OCI-LY3 (cell line): ENCODE measurements around the gene ZNF672.

Experiments
- H2AFZ ChIP-seq: fragments of 200-600, 300-600 bp; shearing (Covaris generic); 2 replicates; pipeline ENCODE4 v1.6.0; 2014; ENCODE audit warnings: antibody characterized with exemption, low read depth, low read length
- H3K27ac ChIP-seq: fragments of 200-600, 300-600 bp; sonication (generic); 2 replicates; pipeline ENCODE4 v1.5.1; 2014; ENCODE audit warnings: mild to moderate bottlenecking, low read length, moderate library complexity, mixed read lengths
- H3K27me3 ChIP-seq: fragments of 200-600, 300-600 bp; sonication (generic); 2 replicates; pipeline ENCODE4 v1.6.1; 2014; ENCODE audit warnings: low read depth, low read length, mixed read lengths
- H3K36me3 ChIP-seq: fragments of 200-600, 300-600 bp; sonication (generic); replicated peaks from 2 replicates; pipeline ENCODE3; 2014; ENCODE audit warnings: low read depth, low read length, mixed read lengths
- H3K4me1 ChIP-seq: fragments of 300-600, 200-600 bp; sonication (generic); 2 replicates; pipeline ENCODE4 v1.6.1; 2014; ENCODE audit warnings: low read length, mixed read lengths
- H3K4me2 ChIP-seq: fragments of 200-600, 300-600 bp; sonication (generic); 2 replicates; pipeline ENCODE4 v1.6.1; 2014; ENCODE audit warnings: low read length, mixed read lengths
- H3K4me3 ChIP-seq: fragments of 300-600, 200-600 bp; sonication (generic); 2 replicates; pipeline ENCODE4 v1.5.1; 2014; ENCODE audit warnings: antibody characterized with exemption, mild to moderate bottlenecking, low read length, moderate library complexity
- H3K79me2 ChIP-seq: fragments of 300-600, 200-600 bp; shearing (Covaris generic); 2 replicates; pipeline ENCODE4 v1.6.1; 2014; ENCODE audit warnings: mild to moderate bottlenecking, low read length, mixed read lengths
- H3K9ac ChIP-seq: fragments of 300-600, 200-600 bp; shearing (Covaris generic); 2 replicates; pipeline ENCODE4 v1.6.0; 2014; ENCODE audit warnings: mild to moderate bottlenecking, low read length, moderate library complexity
- H3K9me3 ChIP-seq: fragments of 200-600, 300-600 bp; shearing (Covaris generic); 2 replicates; pipeline ENCODE4 v1.6.1; 2014; ENCODE audit warnings: low read length, mixed read lengths; ENCODE audit not compliant: insufficient read depth
- H4K20me1 ChIP-seq: fragments of 200-600, 300-600 bp; sonication (generic); 2 replicates; pipeline ENCODE4 v1.6.1; 2016; ENCODE audit warnings: low read length, mixed read lengths; ENCODE audit not compliant: insufficient read depth
- CTCF ChIP-seq: fragments of 200-600, 300-600 bp; sonication (generic); IDR thresholded peaks from 2 replicates; pipeline ENCODE4 v1.5.1; 2014; ENCODE audit warnings: antibody characterized with exemption, low read length, low read depth
- EZH2phosphoT487 ChIP-seq: fragments of 200-600 bp; shearing (Covaris generic); IDR thresholded peaks from 2 replicates; pipeline ENCODE4 v1.6.1; 2018; ENCODE audit warnings: antibody characterized with exemption, mixed run types, low read depth

Gene ZNF672

GRCh38 chr1:248817065-248817464 lies 21.0 kb upstream of the ZNF672 start:
- no peaks in the 10 kb centered on the region for H3K27me3 ChIP-seq
- H3K9ac ChIP-seq, result no peak overlapping the region
- peaks cover 47% of the 10 kb centered on the region for H3K36me3 ChIP-seq
- H3K4me1 ChIP-seq, result peaks cover 8% of the 10 kb centered on the region
- no peak overlapping the region for H2AFZ ChIP-seq
- H3K4me3 ChIP-seq, result no peak overlapping the region
- H3K79me2 ChIP-seq, result peaks cover 7% of the 10 kb centered on the region; the same call in 1 of the 2 replicates
- no peaks in the 10 kb centered on the region for H3K9me3 ChIP-seq
- H3K27ac ChIP-seq, result no peak overlapping the region
- TF ChIP-seq CTCF, result no peak
- no peak overlapping the region for H3K4me2 ChIP-seq
- peaks cover 13% of the 10 kb centered on the region for H4K20me1 ChIP-seq

GRCh38 chr1:248818505-248819374 lies 19.3 kb upstream of the ZNF672 start:
- Histone ChIP-seq H3K4me3 (no peak overlapping the region), H4K20me1 (peaks cover 17% of the 10 kb centered on the region), H3K4me1 (peaks cover 8% of the 10 kb centered on the region), H3K36me3 (peaks cover 55% of the 10 kb centered on the region), H2AFZ (no peak overlapping the region), H3K9ac (no peak overlapping the region), H3K27ac (0 out of 2 replicates have a peak overlapping the region, but pooled peaks have one; percentile 2), H3K79me2 (peaks cover 19% of the 10 kb centered on the region), H3K9me3 (no peaks in the 10 kb centered on the region), H3K4me2 (peak overlapping the region; percentile 21; the same call in 1 of the 2 replicates), H3K27me3 (no peaks in the 10 kb centered on the region)
- TF ChIP-seq CTCF (no peak), EZH2phosphoT487 (no peak)

GRCh38 chr1:248820041-248820585 lies 17.9 kb upstream of the ZNF672 start:
- H3K79me2 ChIP-seq, result peaks cover 32% of the 10 kb centered on the region
- peaks cover 52% of the 10 kb centered on the region for H3K36me3 ChIP-seq
- H3K9me3 ChIP-seq, result no peaks in the 10 kb centered on the region
- H3K4me3 ChIP-seq, result no peak overlapping the region
- no peak overlapping the region for H3K4me2 ChIP-seq
- H4K20me1 ChIP-seq, result peaks cover 17% of the 10 kb centered on the region
- no peak overlapping the region for H2AFZ ChIP-seq
- H3K9ac ChIP-seq, result no peak overlapping the region
- H3K4me1 ChIP-seq, result peaks cover 16% of the 10 kb centered on the region
- TF ChIP-seq CTCF, result no peak
- no peak for TF ChIP-seq EZH2phosphoT487
- H3K27me3 ChIP-seq, result no peaks in the 10 kb centered on the region
- H3K27ac ChIP-seq, result no peak overlapping the region

GRCh38 chr1:248821101-248821500 lies 16.9 kb upstream of the ZNF672 start:
- Histone ChIP-seq H3K36me3 (peaks cover 45% of the 10 kb centered on the region), H3K9me3 (no peaks in the 10 kb centered on the region), H4K20me1 (peaks cover 17% of the 10 kb centered on the region), H3K9ac (no peak overlapping the region), H2AFZ (no peak overlapping the region), H3K27me3 (no peaks in the 10 kb centered on the region), H3K27ac (no peak overlapping the region), H3K79me2 (peaks cover 38% of the 10 kb centered on the region), H3K4me3 (no peak overlapping the region), H3K4me1 (peaks cover 17% of the 10 kb centered on the region), H3K4me2 (no peak overlapping the region)
- no peak for TF ChIP-seq EZH2phosphoT487
- no peak for TF ChIP-seq CTCF
